GM12892 (cell line): ENCODE data around the gene NRM.
"Not testable (repeated sequence)": the region's sequence is repeated elsewhere in the genome, so short reads cannot be mapped to it uniquely, and the experiment has no call there.

ENCODE experiments used
- DNase-seq: peaks from one replicate; pipeline ENCODE4 v3.0.0; 2011; ENCODE audit not compliant: insufficient read length
- FAIRE-seq: peaks from 2 replicates; lab custom pipeline; 2011; peaks lifted over from hg19 to GRCh38; lab: Jason Lieb, UNC
- POLR2A ChIP-seq: IDR thresholded peaks from 2 replicates; pipeline ENCODE4 v1.6.1; 2011; ENCODE audit warnings: low read depth, low read length, control low read depth
- POLR2AphosphoS5 ChIP-seq: IDR thresholded peaks from 2 replicates; pipeline ENCODE4 v1.6.1; 2011; ENCODE audit warnings: low read depth, low read length, control low read depth
- TAF1 ChIP-seq: IDR thresholded peaks from 2 replicates; pipeline ENCODE4 v1.6.1; 2011; ENCODE audit warnings: low read depth, mild to moderate bottlenecking, control low read depth, low read length, borderline replicate concordance

The NRM gene

DNA sequence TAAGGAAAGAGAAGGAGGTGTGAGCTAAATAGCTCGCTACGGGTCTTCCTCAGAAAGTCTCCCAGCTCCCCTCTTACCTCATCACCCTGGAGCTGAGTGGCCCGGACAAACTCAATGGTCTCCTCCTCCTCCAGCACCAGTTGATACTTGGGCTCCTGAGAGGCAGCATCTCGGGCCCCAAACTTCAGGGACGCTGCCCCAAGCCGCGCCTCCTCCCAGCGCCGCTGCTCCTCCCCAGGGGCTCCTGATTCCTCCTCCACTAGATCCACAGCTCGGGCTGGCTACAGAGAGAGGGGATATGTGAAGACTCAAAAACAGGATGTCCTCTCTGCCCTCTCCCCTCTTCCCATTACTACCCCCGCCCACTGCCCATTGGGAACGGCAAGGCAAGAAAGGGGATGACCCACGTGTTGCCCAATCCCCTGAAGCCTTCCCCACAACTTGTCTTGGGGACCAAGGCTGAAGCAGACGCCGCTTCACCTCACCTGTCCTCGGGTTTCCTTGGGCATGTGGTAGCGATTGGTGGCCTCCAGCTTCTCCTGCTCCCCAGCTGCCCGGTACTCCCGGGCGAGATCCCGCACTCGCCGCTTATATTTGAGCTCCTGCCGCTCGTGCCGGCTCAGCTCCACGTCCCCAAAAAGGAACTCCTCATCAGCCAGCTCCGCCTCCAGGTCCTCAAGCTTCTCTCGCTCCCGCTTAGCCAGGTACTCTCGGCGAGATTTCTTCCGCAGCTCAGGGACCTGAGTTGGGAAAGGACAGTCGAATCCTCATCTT is 25.6 kb downstream of the NRM start:
- no peak for TF ChIP-seq POLR2AphosphoS5
- TF ChIP-seq POLR2A = no peak
- TF ChIP-seq TAF1 = no peak
- FAIRE-seq (no peak), DNase-seq (no peak)

DNA sequence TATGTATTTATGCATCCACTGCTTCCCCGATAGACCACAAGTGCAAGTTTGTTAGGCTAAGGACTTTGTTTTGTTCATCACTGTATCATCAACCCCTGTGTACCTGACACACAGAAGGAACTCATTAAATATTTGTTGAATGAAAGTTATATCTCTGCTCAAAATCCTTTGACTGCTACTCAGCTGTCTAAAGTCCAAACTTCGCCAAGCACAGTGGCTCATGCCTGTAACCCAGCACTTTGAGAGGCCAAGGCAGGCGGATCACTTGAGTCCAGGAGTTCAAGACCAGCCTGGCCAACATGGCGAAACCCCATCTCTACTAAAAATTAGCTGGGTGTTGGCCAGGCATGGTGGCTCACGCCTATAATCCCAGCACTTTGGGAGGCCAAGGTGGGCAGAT is 32.9 kb downstream of the NRM start:
- FAIRE-seq, DNase-seq: not testable (repeated sequence)

DNA sequence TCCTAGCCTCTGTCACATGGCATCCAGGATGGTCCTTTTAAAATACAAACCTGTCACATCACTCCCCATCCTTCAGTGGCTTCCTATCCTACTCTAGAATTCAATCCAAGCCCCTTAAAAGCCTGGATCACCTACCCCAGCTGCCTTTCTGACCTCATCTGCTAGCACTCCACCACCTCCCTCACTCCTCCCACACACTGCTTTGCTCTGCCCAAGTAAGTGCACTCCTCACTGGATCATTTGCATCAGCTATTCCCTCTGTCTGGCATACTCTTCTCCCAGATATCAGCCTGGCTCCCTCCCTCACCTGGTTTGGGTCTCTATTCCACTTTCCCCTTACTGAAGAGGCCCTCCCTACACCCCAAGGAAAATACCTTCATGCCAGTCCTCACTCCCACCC is 33.3 kb downstream of the NRM start:
- FAIRE-seq (no peak), DNase-seq (no peak)
- TF ChIP-seq TAF1 = no peak
- TF ChIP-seq POLR2A = no peak

GRCh38 chr6:30656513-30656912 is 34.3 kb downstream of the NRM start:
- FAIRE-seq (no peak), DNase-seq (no peak)
- no peak for TF ChIP-seq POLR2AphosphoS5
- TF ChIP-seq POLR2A = no peak
- no peak for TF ChIP-seq TAF1

GRCh38 chr6:30655743-30656094 is 35.1 kb downstream of the NRM start:
- TF ChIP-seq POLR2AphosphoS5 = no peak
- TF ChIP-seq TAF1 = no peak
- no peak for TF ChIP-seq POLR2A
- FAIRE-seq (no peak), DNase-seq (no peak)

DNA sequence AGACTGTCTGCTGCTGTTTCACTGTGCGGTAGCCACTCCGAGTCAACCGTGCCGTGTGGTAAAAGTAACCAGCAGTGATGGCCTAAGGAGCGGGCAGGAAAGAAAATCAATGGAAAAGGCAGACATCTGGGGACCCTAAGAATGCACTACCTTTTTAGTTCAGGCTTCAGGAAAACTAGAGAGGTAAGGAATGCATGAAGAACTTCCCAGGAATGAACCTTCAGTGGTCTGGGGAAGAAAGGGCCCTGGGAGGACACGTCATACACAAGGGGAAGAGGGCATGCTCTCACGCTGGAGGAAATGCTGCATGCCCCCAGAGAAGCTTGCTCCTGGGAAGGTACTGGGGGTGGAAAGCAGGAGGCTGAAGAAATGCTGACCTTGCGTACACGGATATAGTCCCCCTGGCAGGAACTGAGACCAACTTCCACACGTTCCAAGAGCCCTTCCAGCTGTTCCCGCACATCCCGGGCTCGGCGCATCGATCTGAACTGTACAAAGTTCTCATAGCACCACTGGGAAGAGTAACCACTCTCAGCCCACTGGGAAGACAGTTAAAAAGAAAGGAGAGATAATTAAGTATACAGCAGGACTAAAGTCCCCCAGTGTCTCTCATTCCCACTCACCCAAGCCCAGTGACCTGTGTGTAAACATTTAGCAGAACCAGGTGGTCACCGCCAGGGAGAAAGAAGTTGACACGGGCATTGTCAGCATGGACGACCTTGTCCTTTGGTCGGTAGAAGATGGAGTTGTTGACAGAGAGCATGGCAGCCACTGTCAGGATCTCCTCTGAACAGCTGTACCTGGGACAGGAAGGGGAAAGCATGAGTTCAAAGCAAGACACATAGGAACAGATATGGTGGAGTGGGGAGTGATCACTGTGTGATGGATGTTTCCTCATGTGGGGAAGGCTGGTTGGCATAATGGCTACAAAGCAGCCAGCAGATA is 35.7 kb downstream of the NRM start:
- FAIRE-seq (no peak), DNase-seq (no peak)
- TF ChIP-seq POLR2A (no peak), TAF1 (no peak), POLR2AphosphoS5 (no peak)

- DNase-seq = no peak
- FAIRE-seq = no peak
- TF ChIP-seq POLR2AphosphoS5 (no peak), TAF1 (no peak), POLR2A (no peak)
Measured at GRCh38 chr6:30651143-30651542, 39.6 kb downstream of the NRM start.

DNA sequence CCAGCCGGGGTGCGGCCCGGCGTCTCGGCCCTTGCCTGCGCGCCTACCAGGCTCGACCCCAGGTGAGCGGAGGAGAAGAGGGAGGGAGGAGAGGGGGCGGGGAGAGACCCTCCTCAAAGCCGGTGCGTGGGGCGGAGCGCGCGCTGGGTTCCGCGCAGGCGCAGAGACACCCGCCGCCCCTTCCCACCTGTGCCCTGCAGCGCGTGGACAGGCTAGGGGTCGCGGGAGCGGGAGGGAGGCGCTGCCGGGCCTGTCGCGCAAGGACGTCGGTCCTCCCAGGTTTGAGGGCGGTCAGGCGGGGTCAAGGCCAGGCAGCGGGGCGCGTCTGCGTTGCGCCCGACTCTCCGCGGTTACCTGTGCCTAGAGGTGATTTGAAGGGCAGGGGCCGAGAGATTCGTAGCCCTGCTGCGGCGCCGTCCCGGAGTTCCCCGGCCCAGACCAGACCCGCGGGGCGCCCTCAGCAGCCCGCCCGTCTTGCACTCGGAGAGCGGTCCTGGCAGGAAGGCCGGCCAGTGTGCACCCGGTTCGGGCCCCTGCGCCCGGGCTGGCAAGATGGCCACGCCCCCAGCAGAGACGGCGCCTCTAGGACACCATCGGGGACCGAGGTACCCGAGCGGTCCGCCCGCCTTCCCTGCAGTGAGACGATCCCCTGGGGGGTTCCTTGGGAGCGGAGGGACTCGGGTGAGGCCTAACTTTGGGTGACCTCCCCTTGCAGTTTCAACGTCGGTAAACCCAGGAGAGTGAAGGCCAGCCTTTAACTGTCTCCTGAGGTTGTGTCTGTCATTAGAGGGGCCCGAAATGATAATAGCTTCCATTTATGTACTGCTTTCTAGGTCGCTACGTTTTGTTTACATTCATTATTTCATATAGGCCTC is 43.3 kb downstream of the NRM start:
- FAIRE-seq = peak; percentile 68
- TF ChIP-seq POLR2AphosphoS5 (0 out of 2 replicates have a peak, but pooled peaks have one; percentile 34), TAF1 (peak; percentile 50; the same call in 1 of the 2 replicates), POLR2A (peak; percentile 72)
- peak; percentile 88 for DNase-seq

- FAIRE-seq (peak; percentile 90), DNase-seq (peak; percentile 91)
- TF ChIP-seq POLR2A (no peak), TAF1 (no peak), POLR2AphosphoS5 (no peak)
Measured at GRCh38 chr6:30646450-30647241, 44.1 kb downstream of the NRM start, which contains the start of gene C6orf136. Gene C6orf136, plus strand, starts transcription at chr6:30647133. Its CDS starts 99 bp downstream, at chr6:30647232.

- DNase-seq (no peak), FAIRE-seq (no peak)
- peak; percentile 37; the same call in 1 of the 2 replicates for TF ChIP-seq POLR2AphosphoS5
- no peak for TF ChIP-seq POLR2A
Measured at GRCh38 chr6:30645989-30646388, 44.8 kb downstream of the NRM start.

DNA sequence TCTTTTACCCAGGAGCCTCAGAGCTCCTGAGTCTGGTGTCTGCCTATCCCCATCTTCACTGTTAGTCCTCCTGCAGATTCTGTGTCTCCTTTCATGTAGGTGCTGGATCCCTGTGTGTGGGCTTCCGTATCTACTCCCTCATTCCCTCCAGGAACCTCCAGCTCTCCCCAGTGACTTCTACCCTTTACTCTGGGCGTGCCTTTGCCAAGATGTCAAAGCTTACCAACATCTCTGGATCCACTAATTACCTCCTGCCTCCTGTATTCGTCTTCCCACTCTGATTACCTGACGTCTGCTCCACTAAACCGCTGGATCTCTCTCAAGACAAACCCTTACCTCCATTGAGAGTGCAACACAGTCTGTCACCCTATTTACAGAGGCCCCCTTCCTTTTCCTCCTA is 46.0 kb downstream of the NRM start:
- TF ChIP-seq TAF1 = no peak
- TF ChIP-seq POLR2A = no peak
- no peak for TF ChIP-seq POLR2AphosphoS5
- no peak for FAIRE-seq
- no peak for DNase-seq
